Measurements from ENCODE around the gene TRMT11.

TRMT11 gene

GRCh38 chr6:126072172-126072571 lies 85.8 kb downstream of the TRMT11 start:
- no peak for TF ChIP-seq CTCF (IDR thresholded peaks at IDR 0.05; ENCODE audit: insufficient read depth, low read depth, low read length, missing control alignments)
- H3K4me3 ChIP-seq (ENCODE audit: low read depth, low read length) = no peak overlapping the region
- no peak for DNase-seq (ENCODE audit: low read depth)

- TF ChIP-seq CTCF (IDR thresholded peaks at IDR 0.05; ENCODE audit: insufficient read depth, low read depth, low read length, missing control alignments) = no peak
- DNase-seq (ENCODE audit: low read depth) = no peak
- no peak overlapping the region for H3K4me3 ChIP-seq (ENCODE audit: low read depth, low read length)
Observed at GRCh38 chr6:126072834-126073233, 86.5 kb downstream of the TRMT11 start.

- no peak for TF ChIP-seq CTCF (IDR thresholded peaks at IDR 0.05; ENCODE audit: insufficient read depth, low read depth, low read length, missing control alignments)
- no peak for DNase-seq (ENCODE audit: low read depth)
Observed at GRCh38 chr6:126075335-126076071, 89.2 kb downstream of the TRMT11 start.

GRCh38 chr6:126076992-126077664 lies 90.8 kb downstream of the TRMT11 start:
- TF ChIP-seq CTCF (IDR thresholded peaks at IDR 0.05; ENCODE audit: insufficient read depth, low read depth, low read length, missing control alignments) = no peak
- H3K4me3 ChIP-seq (ENCODE audit: low read depth, low read length) = no peak overlapping the region
- DNase-seq (ENCODE audit: low read depth) = no peak

More at GRCh38 chr6:126075335-126076071, 89.2 kb downstream of the TRMT11 start:
- H3K4me3 ChIP-seq (ENCODE audit: low read depth, low read length) = no peak overlapping the region

- H3K4me3 ChIP-seq (ENCODE audit: low read depth, low read length) = no peak overlapping the region
- no peak for TF ChIP-seq CTCF (IDR thresholded peaks at IDR 0.05; ENCODE audit: insufficient read depth, low read depth, low read length, missing control alignments)
- no peak for DNase-seq (ENCODE audit: low read depth)
Observed at GRCh38 chr6:126077810-126078776, 91.8 kb downstream of the TRMT11 start.

GRCh38 chr6:126083875-126084274 lies 97.5 kb downstream of the TRMT11 start:
- no peak for TF ChIP-seq CTCF (IDR thresholded peaks at IDR 0.05; ENCODE audit: insufficient read depth, low read depth, low read length, missing control alignments)
- no peak for DNase-seq (ENCODE audit: low read depth)
- no peak overlapping the region for H3K4me3 ChIP-seq (ENCODE audit: low read depth, low read length)
